ENCODE measurements around the gene IFT27. TPM values are rescaled to one million over a fixed set of nuclear protein-coding genes. Genes with fewer than 3 reads are reported as not detected.

Gene IFT27
- total and polyA plus RNA-seq, 2 of the 4 experiments (the other 2 are of a cell fraction) = 14.5 to 26.9 TPM

GRCh38 chr22:36797374-36797773 lies 21.5 kb upstream of the IFT27 start:
- Histone ChIP-seq H3K56ac (ENCODE audit: extremely low read depth, insufficient read depth, low read length) (no peak overlapping the region), H3K4me3 (ENCODE audit: insufficient read depth, low read depth, low read length) (no peak overlapping the region)

More at GRCh38 chr22:36797374-36797773, 21.5 kb upstream of the IFT27 start:
- Histone ChIP-seq H3K27me3 (ENCODE audit: control insufficient read depth, insufficient read depth, low read length) (peaks cover 55% of the 10 kb centered on the region), H3K9me3 (ENCODE audit: control insufficient read depth, insufficient read depth, low read length) (no peaks in the 10 kb centered on the region), H2BK5ac (ENCODE audit: low read depth, low read length, poor library complexity, severe bottlenecking) (no peak overlapping the region), H2AK5ac (ENCODE audit: low read depth, low read length) (no peak overlapping the region), H3K4ac (ENCODE audit: low read depth, low read length) (no peak overlapping the region), H2BK20ac (ENCODE audit: low read depth, low read length) (no peak overlapping the region), H4K8ac (ENCODE audit: low read depth in 2 of 2, low read length in 2 of 2) (no peak overlapping the region), H3K9ac (ENCODE audit: low read depth, low read length) (no peak overlapping the region), H2AFZ (replicated peaks; ENCODE audit: low read length, poor library complexity) (no peak overlapping the region), H3K23ac (ENCODE audit: low read depth, low read length) (no peak overlapping the region), H3K18ac (ENCODE audit: low read depth, low read length) (no peak overlapping the region), H2BK15ac (ENCODE audit: low read depth, low read length) (no peak overlapping the region), H4K5ac (ENCODE audit: low read depth, low read length) (no peak overlapping the region), H3K14ac (replicated peaks; ENCODE audit: low read depth, low read length) (no peak overlapping the region), H3K27ac (ENCODE audit: insufficient read depth, low read length) (no peak overlapping the region), H3K4me2 (ENCODE audit: low read depth, low read length) (no peak overlapping the region), H3K4me1 (ENCODE audit: control insufficient read depth, insufficient read depth, low read length) (no peaks in the 10 kb centered on the region), H4K20me1 (ENCODE audit: insufficient read depth, low read length) (no peaks in the 10 kb centered on the region), H2BK120ac (ENCODE audit: low read depth, low read length) (no peak overlapping the region), H2AK9ac (replicated peaks; ENCODE audit: low read depth, low read length, poor library complexity) (no peak overlapping the region), H3K9me1 (ENCODE audit: insufficient read depth, low read length) (no peaks in the 10 kb centered on the region), H4K91ac (ENCODE audit: insufficient read depth, low read depth, low read length) (no peak overlapping the region), H3K79me1 (ENCODE audit: low read depth in 1 of 2, low read length in 2 of 2) (no peaks in the 10 kb centered on the region), H3K36me3 (ENCODE audit: control insufficient read depth, insufficient read depth, low read length) (no peaks in the 10 kb centered on the region)
- 55% methylated on average over 9 of the region's 9 CpGs; no CpG with 5 or more reads in 1 of the 2 experiments for WGBS, 2 experiments (ENCODE audit: extremely low coverage in 2 of 2, insufficient read length in 1 of 2)
- POLR2A ChIA-PET (ENCODE audit: unreplicated experiment) = no interaction called here
- CTCF ChIA-PET = no interaction called here
- DNase-seq (no peak), ATAC-seq (ENCODE audit: low read depth) (no peak)
- in situ Hi-C loops (cut with MboI; ENCODE audit: low sequenced_read_pairs) (no loop called here), dilution Hi-C loops (cut with HindIII; ENCODE audit: low sequenced_read_pairs, unreplicated experiment) (no loop called here), intact Hi-C loops (cut with micrococcal nuclease) (no loop called here)
- TF ChIP-seq CEBPB (IDR thresholded peaks at IDR 0.05; ENCODE audit: low read depth, low read length) (no peak), NFE2L2 (IDR thresholded peaks at IDR 0.05; ENCODE audit: low read depth, low read length) (no peak), RCOR1 (IDR thresholded peaks at IDR 0.05; ENCODE audit: insufficient replicate concordance, low read length) (no peak), CTCF (conservative IDR thresholded peaks at IDR 0.05; ENCODE audit: low read depth, low read length) (no peak), CHD1 (IDR thresholded peaks at IDR 0.05; ENCODE audit: low read depth, low read length) (no peak), RFX5 (IDR thresholded peaks at IDR 0.05; ENCODE audit: low read depth, low read length) (no peak), MAFK (IDR thresholded peaks at IDR 0.05; ENCODE audit: low read depth, low read length) (no peak), SMC3 (IDR thresholded peaks at IDR 0.05; ENCODE audit: low read depth, low read length) (no peak), BHLHE40 (IDR thresholded peaks at IDR 0.05; ENCODE audit: low read depth, low read length) (no peak), RAD21 (IDR thresholded peaks at IDR 0.05; ENCODE audit: low read length) (no peak)
- TF ChIP-seq, protein P1, sequence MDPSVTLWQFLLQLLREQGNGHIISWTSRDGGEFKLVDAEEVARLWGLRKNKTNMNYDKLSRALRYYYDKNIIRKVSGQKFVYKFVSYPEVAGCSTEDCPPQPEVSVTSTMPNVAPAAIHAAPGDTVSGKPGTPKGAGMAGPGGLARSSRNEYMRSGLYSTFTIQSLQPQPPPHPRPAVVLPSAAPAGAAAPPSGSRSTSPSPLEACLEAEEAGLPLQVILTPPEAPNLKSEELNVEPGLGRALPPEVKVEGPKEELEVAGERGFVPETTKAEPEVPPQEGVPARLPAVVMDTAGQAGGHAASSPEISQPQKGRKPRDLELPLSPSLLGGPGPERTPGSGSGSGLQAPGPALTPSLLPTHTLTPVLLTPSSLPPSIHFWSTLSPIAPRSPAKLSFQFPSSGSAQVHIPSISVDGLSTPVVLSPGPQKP (IDR thresholded peaks at IDR 0.05; ENCODE audit: borderline replicate concordance, low read depth, low read length) = no peak
- no TSS peak for BruUV-seq (replicated peaks)

Measured in IMR-90 (cell line).